ENCODE measurements around the gene CAPN15.

GRCh38 chr16:582218-582613 lies 54.7 kb downstream of the CAPN15 start:
- TF ChIP-seq YY1 (IDR thresholded peaks at IDR 0.05; ENCODE audit: low read depth): no peak
- TF ChIP-seq IRF3 (IDR thresholded peaks at IDR 0.05; ENCODE audit: low read depth, low read length): no peak
- no peak for TF ChIP-seq GATA2 (CRISPR knock-in tag; IDR thresholded peaks at IDR 0.05)
- TF ChIP-seq GABPA (IDR thresholded peaks at IDR 0.05; ENCODE audit: low read depth): no peak
- no peak for TF ChIP-seq EZH2phosphoT487 (IDR thresholded peaks at IDR 0.05; ENCODE audit: borderline replicate concordance, low read depth)
- TF ChIP-seq, protein P1, sequence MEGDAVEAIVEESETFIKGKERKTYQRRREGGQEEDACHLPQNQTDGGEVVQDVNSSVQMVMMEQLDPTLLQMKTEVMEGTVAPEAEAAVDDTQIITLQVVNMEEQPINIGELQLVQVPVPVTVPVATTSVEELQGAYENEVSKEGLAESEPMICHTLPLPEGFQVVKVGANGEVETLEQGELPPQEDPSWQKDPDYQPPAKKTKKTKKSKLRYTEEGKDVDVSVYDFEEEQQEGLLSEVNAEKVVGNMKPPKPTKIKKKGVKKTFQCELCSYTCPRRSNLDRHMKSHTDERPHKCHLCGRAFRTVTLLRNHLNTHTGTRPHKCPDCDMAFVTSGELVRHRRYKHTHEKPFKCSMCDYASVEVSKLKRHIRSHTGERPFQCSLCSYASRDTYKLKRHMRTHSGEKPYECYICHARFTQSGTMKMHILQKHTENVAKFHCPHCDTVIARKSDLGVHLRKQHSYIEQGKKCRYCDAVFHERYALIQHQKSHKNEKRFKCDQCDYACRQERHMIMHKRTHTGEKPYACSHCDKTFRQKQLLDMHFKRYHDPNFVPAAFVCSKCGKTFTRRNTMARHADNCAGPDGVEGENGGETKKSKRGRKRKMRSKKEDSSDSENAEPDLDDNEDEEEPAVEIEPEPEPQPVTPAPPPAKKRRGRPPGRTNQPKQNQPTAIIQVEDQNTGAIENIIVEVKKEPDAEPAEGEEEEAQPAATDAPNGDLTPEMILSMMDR (IDR thresholded peaks at IDR 0.05): no peak
- no peak for TF ChIP-seq EP300 (IDR thresholded peaks at IDR 0.05; ENCODE audit: borderline replicate concordance in 1 of 2, low read depth in 1 of 2, low read length in 1 of 2)
- TF ChIP-seq, protein P2, sequence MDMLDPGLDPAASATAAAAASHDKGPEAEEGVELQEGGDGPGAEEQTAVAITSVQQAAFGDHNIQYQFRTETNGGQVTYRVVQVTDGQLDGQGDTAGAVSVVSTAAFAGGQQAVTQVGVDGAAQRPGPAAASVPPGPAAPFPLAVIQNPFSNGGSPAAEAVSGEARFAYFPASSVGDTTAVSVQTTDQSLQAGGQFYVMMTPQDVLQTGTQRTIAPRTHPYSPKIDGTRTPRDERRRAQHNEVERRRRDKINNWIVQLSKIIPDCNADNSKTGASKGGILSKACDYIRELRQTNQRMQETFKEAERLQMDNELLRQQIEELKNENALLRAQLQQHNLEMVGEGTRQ (IDR thresholded peaks at IDR 0.05; ENCODE audit: borderline replicate concordance, low read depth, low read length): no peak
- no peak for TF ChIP-seq FOSL2 (IDR thresholded peaks at IDR 0.05; ENCODE audit: borderline replicate concordance, low read depth)
- no peak for TF ChIP-seq USF1 (IDR thresholded peaks at IDR 0.05; ENCODE audit: borderline replicate concordance, low read depth)
- TF ChIP-seq RAD21 (IDR thresholded peaks at IDR 0.05; ENCODE audit: low read length): no peak

Data from SK-N-SH (cell line).